Activated CD4-positive, alpha-beta memory T cell treated with anti-CD3 and anti-CD28 coated beads for 36 hours (primary cell): ENCODE data around the gene TTC4. TPM values are rescaled to one million over a fixed set of nuclear protein-coding genes. Genes with fewer than 3 reads are reported as not detected.
"Not testable (repeated sequence)": the region's sequence is repeated elsewhere in the genome, so short reads cannot be mapped to it uniquely, and the experiment has no call there.

Experiments
- CTCF ChIA-PET: fragments of 350-600 bp; sonication (Branson Sonifier 250); formaldehyde crosslinking; loops from one replicate; lab custom pipeline; 2021; ENCODE audit warnings: antibody characterized with exemption, inconsistent platforms; lab: Charles Lee
- POLR2A ChIA-PET: fragments of 350-600 bp; sonication (Branson Sonifier 250); formaldehyde crosslinking; loops from one replicate; lab custom pipeline; 2021; ENCODE audit warnings: antibody characterized with exemption; lab: Charles Lee
- DNase-seq: peaks from one replicate; pipeline ENCODE4 v3.0.0-alpha.2; 2020
- H3K27ac Mint-ChIP-seq: one replicate; pipeline ENCODE4 v1.8.0; 2021; ENCODE audit warnings: mixed read lengths
- H3K27me3 Mint-ChIP-seq: one replicate; pipeline ENCODE4 v1.8.0; 2021; ENCODE audit warnings: mixed read lengths
- H3K36me3 Mint-ChIP-seq: one replicate; pipeline ENCODE4 v1.8.0; 2021; ENCODE audit warnings: mixed read lengths
- H3K4me1 Mint-ChIP-seq: one replicate; pipeline ENCODE4 v1.8.0; 2021; ENCODE audit warnings: low read depth, mixed read lengths
- H3K4me3 Mint-ChIP-seq: one replicate; pipeline ENCODE4 v1.8.0; 2021; ENCODE audit warnings: mild to moderate bottlenecking, mixed read lengths
- H3K9me3 Mint-ChIP-seq: one replicate; pipeline ENCODE4 v1.8.0; 2021; ENCODE audit warnings: mixed read lengths
- intact Hi-C: fragments of 100-400 bp; cut with micrococcal nuclease; formaldehyde crosslinking; loops from one replicate; pipeline ENCODE4 v1.15.1; 2023
- total RNA-seq, 2 experiments: library from RNA; stranded (reverse); gene quantifications; one replicate each; pipeline ENCODE4 v1.2.3, GENCODE V29; 2021

The TTC4 gene
- total RNA-seq, 2 experiments from 2014 or later: 32.7 to 33.5 TPM

DNA sequence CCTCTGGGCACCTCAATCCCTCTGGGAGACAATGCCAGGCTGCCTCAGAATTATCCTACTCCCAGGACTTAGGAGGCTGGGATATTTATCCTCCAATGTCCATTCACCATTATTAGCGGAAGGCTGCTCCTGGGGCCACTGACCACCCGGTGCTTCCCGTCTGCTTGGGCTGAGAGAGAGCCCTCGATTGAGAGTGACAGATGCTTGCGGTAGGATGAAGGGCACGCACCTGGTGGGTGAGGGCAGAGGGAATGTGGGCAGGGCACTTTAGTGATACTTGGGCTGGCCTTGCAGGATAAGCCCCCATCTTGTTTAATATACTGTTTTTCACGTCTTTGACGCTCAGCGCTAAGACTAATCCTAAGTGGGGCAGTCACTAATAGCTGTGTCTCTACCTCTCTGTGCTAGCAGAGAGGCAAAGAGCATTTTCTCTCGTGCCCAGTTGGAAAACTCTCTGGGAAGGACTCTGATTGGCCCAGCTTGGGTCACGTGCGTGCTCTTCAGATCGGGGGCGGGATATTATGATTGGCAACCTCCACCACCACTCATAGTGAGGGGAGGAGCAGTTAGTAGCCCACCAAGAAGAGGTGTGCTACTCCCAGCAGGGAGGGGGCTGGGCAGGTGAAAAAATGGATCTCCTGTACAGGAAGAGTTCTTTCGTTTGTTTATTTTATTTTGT lies 59.3 kb downstream of the TTC4 start:
- ChIA-PET CTCF (no interaction called here), POLR2A (no interaction called here)
- Mint-ChIP-seq H3K9me3 (no peaks in the 10 kb centered on the region), H3K4me3 (no peak overlapping the region), H3K27ac (no peak overlapping the region), H3K36me3 (peaks cover 1% of the 10 kb centered on the region), H3K4me1 (no peaks in the 10 kb centered on the region), H3K27me3 (no peaks in the 10 kb centered on the region)
- peak; percentile 16 for DNase-seq
- intact Hi-C loops: no loop called here

- H3K27ac Mint-ChIP-seq, POLR2A ChIA-PET, H3K27me3 Mint-ChIP-seq, H3K9me3 Mint-ChIP-seq, DNase-seq, intact Hi-C loops, H3K4me1 Mint-ChIP-seq, H3K4me3 Mint-ChIP-seq, H3K36me3 Mint-ChIP-seq: not testable (repeated sequence)
- CTCF ChIA-PET: interaction anchor here (0.6 kb wide), 1 partner anchor 448 kb away, joined by 4 read pairs; no protein-coding TSS in a partner anchor
Observed at GRCh38 chr1:54775828-54776721, 60.4 kb downstream of the TTC4 start.

- ChIA-PET CTCF (interaction anchor here (0.6 kb wide), 1 partner anchor 447 kb away, joined by 4 read pairs; no protein-coding TSS in a partner anchor), POLR2A (no interaction called here)
- intact Hi-C loops: no loop called here
- Mint-ChIP-seq H3K4me3 (no peak overlapping the region), H3K27me3 (no peaks in the 10 kb centered on the region), H3K9me3 (no peaks in the 10 kb centered on the region), H3K27ac (no peak overlapping the region), H3K4me1 (no peaks in the 10 kb centered on the region), H3K36me3 (peaks cover 6% of the 10 kb centered on the region)
- no peak for DNase-seq
Observed at GRCh38 chr1:54777011-54777410, 61.4 kb downstream of the TTC4 start.

GRCh38 chr1:54777431-54777830 lies 61.8 kb downstream of the TTC4 start:
- no peaks in the 10 kb centered on the region for H3K9me3 Mint-ChIP-seq
- CTCF ChIA-PET: no interaction called here

DNA sequence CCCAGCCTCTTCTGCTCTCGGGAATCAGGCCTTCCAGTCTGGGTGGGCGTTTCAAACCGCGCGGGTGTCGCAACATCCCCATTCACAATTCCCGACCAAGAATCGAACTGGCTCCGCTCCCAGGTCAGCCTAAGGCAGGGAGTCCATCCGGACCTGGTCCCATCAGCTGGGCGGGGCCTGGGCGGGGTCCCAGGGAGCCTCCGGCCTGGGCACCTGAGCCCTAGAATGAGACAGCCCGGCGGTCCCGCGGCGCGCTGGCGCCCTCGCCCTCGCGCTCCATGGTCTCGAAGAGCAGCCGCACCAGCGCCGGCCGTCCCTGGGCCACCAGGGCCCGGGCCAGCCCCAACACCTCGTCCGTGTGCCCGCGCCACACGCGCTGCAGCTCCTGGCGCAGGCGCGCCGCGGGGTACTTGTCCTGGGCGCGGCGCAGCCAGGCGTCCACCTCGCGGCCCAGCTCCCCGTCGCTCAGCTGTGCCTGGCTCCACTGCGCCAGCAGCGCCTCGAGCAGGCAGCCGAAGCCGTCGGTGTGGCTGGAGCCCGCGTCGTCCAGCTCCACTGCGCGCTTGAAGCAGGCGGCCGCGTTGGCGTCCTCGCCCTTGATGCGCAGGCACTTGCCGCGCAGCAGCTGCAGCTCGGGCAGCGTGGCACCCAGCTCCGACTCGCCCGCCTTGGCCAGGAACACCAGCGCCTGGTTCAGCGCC lies 65.5 kb downstream of the TTC4 start:
- ChIA-PET POLR2A (no interaction called here), CTCF (interaction anchor here (2.0 to 2.8 kb wide), 2 partner anchors 11 to 20 kb away, joined by 7 to 10 read pairs; partner anchors contain the start of gene TTC22)
- Mint-ChIP-seq H3K27me3 (no peaks in the 10 kb centered on the region), H3K36me3 (peaks cover 6% of the 10 kb centered on the region), H3K27ac (no peak overlapping the region), H3K4me1 (no peaks in the 10 kb centered on the region), H3K4me3 (no peak overlapping the region), H3K9me3 (no peaks in the 10 kb centered on the region)
- no peak for DNase-seq
- intact Hi-C loops: no loop called here

More at GRCh38 chr1:54777431-54777830, 61.8 kb downstream of the TTC4 start:
- Mint-ChIP-seq H3K4me3 (no peak overlapping the region), H3K36me3 (peaks cover 6% of the 10 kb centered on the region), H3K27me3 (no peaks in the 10 kb centered on the region), H3K27ac (no peak overlapping the region), H3K4me1 (no peaks in the 10 kb centered on the region)
- no peak for DNase-seq
- POLR2A ChIA-PET: no interaction called here
- intact Hi-C loops: no loop called here

- H3K36me3 Mint-ChIP-seq: peaks cover 6% of the 10 kb centered on the region
- intact Hi-C loops: no loop called here
- H3K27ac Mint-ChIP-seq: no peak overlapping the region
- ChIA-PET POLR2A (no interaction called here), CTCF (interaction anchor here (2.8 kb wide), 1 partner anchor 10 kb away, joined by 10 read pairs; no protein-coding TSS in a partner anchor)
- no peak overlapping the region for H3K4me3 Mint-ChIP-seq
- H3K27me3 Mint-ChIP-seq: no peaks in the 10 kb centered on the region
- H3K9me3 Mint-ChIP-seq: no peaks in the 10 kb centered on the region
- no peak for DNase-seq
- no peaks in the 10 kb centered on the region for H3K4me1 Mint-ChIP-seq
Observed at GRCh38 chr1:54782156-54782555, 66.5 kb downstream of the TTC4 start.

GRCh38 chr1:54782588-54782987 lies 66.9 kb downstream of the TTC4 start:
- no peaks in the 10 kb centered on the region for H3K9me3 Mint-ChIP-seq
- no peaks in the 10 kb centered on the region for H3K4me1 Mint-ChIP-seq
- ChIA-PET CTCF (interaction anchor here (1.1 to 2.8 kb wide), 2 partner anchors 9 to 10 kb away, joined by 4 to 10 read pairs; no protein-coding TSS in a partner anchor), POLR2A (no interaction called here)
- H3K27ac Mint-ChIP-seq: no peak overlapping the region
- no peak for DNase-seq
- H3K36me3 Mint-ChIP-seq: peaks cover 6% of the 10 kb centered on the region
- no peak overlapping the region for H3K4me3 Mint-ChIP-seq
- no peaks in the 10 kb centered on the region for H3K27me3 Mint-ChIP-seq
- intact Hi-C loops: no loop called here

GRCh38 chr1:54784066-54784465 lies 68.4 kb downstream of the TTC4 start:
- Mint-ChIP-seq H3K36me3 (peaks cover 6% of the 10 kb centered on the region), H3K9me3 (no peaks in the 10 kb centered on the region), H3K4me1 (no peaks in the 10 kb centered on the region), H3K27me3 (no peaks in the 10 kb centered on the region), H3K4me3 (no peak overlapping the region), H3K27ac (no peak overlapping the region)
- no peak for DNase-seq
- ChIA-PET POLR2A (no interaction called here), CTCF (interaction anchor here (0.6 kb wide), 1 partner anchor 16 kb away, joined by 3 read pairs; no protein-coding TSS in a partner anchor)
- intact Hi-C loops: no loop called here

DNA sequence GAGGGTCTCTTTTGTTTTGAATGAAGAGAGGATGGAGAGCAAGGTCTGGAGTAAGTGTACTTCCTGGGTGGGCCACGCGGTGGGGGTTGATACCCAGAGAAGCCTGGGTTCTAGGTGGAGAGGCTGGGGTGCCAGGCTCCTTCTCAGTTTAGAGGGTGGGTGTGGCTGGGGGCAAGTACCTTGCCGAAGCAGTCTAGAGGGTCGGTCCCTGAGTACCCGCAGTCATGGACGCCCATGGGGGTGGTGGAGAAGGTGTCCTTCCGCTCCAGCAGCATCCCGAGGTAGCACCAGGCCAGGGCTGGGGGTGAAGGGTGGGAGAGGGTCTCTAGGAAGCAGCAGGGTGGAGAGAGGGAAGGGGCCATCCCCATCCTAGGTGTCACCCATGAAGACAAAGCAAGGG lies 71.1 kb downstream of the TTC4 start:
- no peak for DNase-seq
- ChIA-PET CTCF (no interaction called here), POLR2A (no interaction called here)
- Mint-ChIP-seq H3K36me3 (peaks cover 2% of the 10 kb centered on the region), H3K27me3 (no peaks in the 10 kb centered on the region), H3K27ac (no peak overlapping the region), H3K9me3 (no peaks in the 10 kb centered on the region), H3K4me3 (no peak overlapping the region), H3K4me1 (no peaks in the 10 kb centered on the region)
- intact Hi-C loops: no loop called here

GRCh38 chr1:54787604-54788003 lies 71.9 kb downstream of the TTC4 start:
- no peaks in the 10 kb centered on the region for H3K4me1 Mint-ChIP-seq
- no peaks in the 10 kb centered on the region for H3K27me3 Mint-ChIP-seq
- POLR2A ChIA-PET: no interaction called here
- H3K9me3 Mint-ChIP-seq: peaks cover 5% of the 10 kb centered on the region
- no peak for DNase-seq
- no peak overlapping the region for H3K4me3 Mint-ChIP-seq
- H3K27ac Mint-ChIP-seq: no peak overlapping the region
- intact Hi-C loops: no loop called here
- H3K36me3 Mint-ChIP-seq: peaks cover 5% of the 10 kb centered on the region
- CTCF ChIA-PET: no interaction called here

- H3K4me3 Mint-ChIP-seq: no peak overlapping the region
- no peaks in the 10 kb centered on the region for H3K4me1 Mint-ChIP-seq
- intact Hi-C loops: no loop called here
- no peaks in the 10 kb centered on the region for H3K27me3 Mint-ChIP-seq
- no peak overlapping the region for H3K27ac Mint-ChIP-seq
- peaks cover 5% of the 10 kb centered on the region for H3K36me3 Mint-ChIP-seq
- ChIA-PET CTCF (interaction anchor here (1.0 kb wide), 1 partner anchor 11 kb away, joined by 3 read pairs; no protein-coding TSS in a partner anchor), POLR2A (no interaction called here)
- DNase-seq: no peak
- peaks cover 5% of the 10 kb centered on the region for H3K9me3 Mint-ChIP-seq
Observed at GRCh38 chr1:54788459-54788858, 72.8 kb downstream of the TTC4 start.
